Neural progenitor cell (in vitro differentiated cells): ENCODE results near the gene ZNF316. TPM values are rescaled to one million over a fixed set of nuclear protein-coding genes. Genes with fewer than 3 reads are reported as not detected.

Experiments used
- DNase-seq: peaks from one replicate; pipeline ENCODE4 v3.0.0-alpha.2; 2016; ENCODE audit warnings: low spot score
- H2AFZ ChIP-seq: fragments of 200-600 bp; sonication (generic); replicated peaks from 2 replicates; pipeline ENCODE4 v1.6.1; 2016; ENCODE audit warnings: antibody characterized with exemption
- H3F3A ChIP-seq: fragments of 200-600 bp; sonication (generic); 2 replicates; pipeline ENCODE4 v1.6.1; 2016; ENCODE audit warnings: antibody characterized with exemption, low read depth
- H3K27ac ChIP-seq: fragments of 200-600 bp; sonication (generic); 2 replicates; pipeline ENCODE4 v1.5.1; 2016; ENCODE audit warnings: mild to moderate bottlenecking
- H3K27me3 ChIP-seq: fragments of 200-600 bp; sonication (generic); 2 replicates; pipeline ENCODE4 v1.6.1; 2016; ENCODE audit warnings: mild to moderate bottlenecking, moderate library complexity
- H3K36me3 ChIP-seq: fragments of 200-600 bp; sonication (generic); 2 replicates; pipeline ENCODE4 v1.5.1; 2016
- H3K4me1 ChIP-seq: fragments of 200-600 bp; sonication (generic); 2 replicates; pipeline ENCODE4 v1.6.1; 2016; ENCODE audit warnings: mixed run types
- H3K4me2 ChIP-seq: fragments of 200-600 bp; sonication (generic); 2 replicates; pipeline ENCODE4 v1.6.1; 2016
- H3K4me3 ChIP-seq: fragments of 200-600 bp; sonication (generic); 2 replicates; pipeline ENCODE4 v1.5.1; 2016
- H3K79me2 ChIP-seq: fragments of 200-600 bp; sonication (generic); 2 replicates; pipeline ENCODE4 v1.6.1; 2016; ENCODE audit warnings: low read depth
- H3K9ac ChIP-seq: fragments of 200-600 bp; sonication (generic); 2 replicates; pipeline ENCODE4 v1.6.1; 2016
- H3K9me3 ChIP-seq: fragments of 200-600 bp; sonication (generic); 2 replicates; pipeline ENCODE4 v1.5.1; 2016; ENCODE audit warnings: low read depth
- H4K20me1 ChIP-seq: fragments of 200-600 bp; sonication (generic); 2 replicates; pipeline ENCODE4 v1.6.1; 2016; ENCODE audit warnings: low read depth
- H3K27ac Mint-ChIP-seq: 3 replicates; pipeline ENCODE4 v1.8.0; 2021; ENCODE audit warnings: mixed read lengths
- H3K27me3 Mint-ChIP-seq: 2 replicates; pipeline ENCODE4 v1.8.0; 2022; ENCODE audit warnings: low read depth, mild to moderate bottlenecking, inconsistent platforms, moderate library complexity, mixed read lengths; ENCODE audit not compliant: insufficient read depth
- H3K36me3 Mint-ChIP-seq: 3 replicates; pipeline ENCODE4 v1.8.0; 2021; ENCODE audit warnings: mixed read lengths
- H3K4me1 Mint-ChIP-seq: 3 replicates; pipeline ENCODE4 v1.8.0; 2021; ENCODE audit warnings: mixed read lengths
- H3K4me3 Mint-ChIP-seq: 3 replicates; pipeline ENCODE4 v1.8.0; 2021; ENCODE audit warnings: mild to moderate bottlenecking, moderate library complexity, mixed read lengths
- H3K9me3 Mint-ChIP-seq: 3 replicates; pipeline ENCODE4 v1.8.0; 2020; ENCODE audit warnings: mixed read lengths
- CTCF ChIP-seq: fragments of 200-600 bp; sonication (generic); IDR thresholded peaks from 2 replicates; pipeline ENCODE4 v1.5.1; 2017; ENCODE audit warnings: antibody characterized with exemption, mild to moderate bottlenecking
- EZH2 ChIP-seq: fragments of 200-600 bp; sonication (generic); IDR thresholded peaks from 2 replicates; pipeline ENCODE4 v1.6.1; 2017; ENCODE audit warnings: antibody characterized with exemption, mild to moderate bottlenecking, moderate library complexity
- EZH2phosphoT487 ChIP-seq: fragments of 200-600 bp; sonication (generic); IDR thresholded peaks from 2 replicates; pipeline ENCODE4 v1.6.1; 2017; ENCODE audit warnings: antibody characterized with exemption
- total RNA-seq: library from RNA; depleted of rRNA; stranded (reverse); fragments of >200 nt; gene quantifications from 2 replicates; pipeline ENCODE4 v1.2.3, GENCODE V29; 2015; ENCODE audit warnings: low replicate concordance

The ZNF316 gene
- total RNA-seq, 1 donor from 2014 or later = 2.2 TPM

- peaks cover 24% of the 10 kb centered on the region for H3K9me3 Mint-ChIP-seq
- H3K9me3 ChIP-seq = no peaks in the 10 kb centered on the region
- H3K4me1 Mint-ChIP-seq = peaks cover 7% of the 10 kb centered on the region
- H3K4me3 Mint-ChIP-seq = no peak overlapping the region
- TF ChIP-seq EZH2 (no peak), CTCF (no peak), EZH2phosphoT487 (no peak)
- no peak overlapping the region for H3K4me3 ChIP-seq
- DNase-seq = no peak
- H3K4me2 ChIP-seq = no peak overlapping the region
- H3K36me3 Mint-ChIP-seq = peaks cover 35% of the 10 kb centered on the region
- H3K27ac Mint-ChIP-seq = no peak overlapping the region
- peaks cover 10% of the 10 kb centered on the region for H3K4me1 ChIP-seq
- H3K9ac ChIP-seq = no peak overlapping the region
- no peak overlapping the region for H3K27ac ChIP-seq
- peaks cover 24% of the 10 kb centered on the region for H3K27me3 Mint-ChIP-seq
- no peak overlapping the region for H2AFZ ChIP-seq
- no peaks in the 10 kb centered on the region for H3K27me3 ChIP-seq
- H4K20me1 ChIP-seq = no peaks in the 10 kb centered on the region
- no peaks in the 10 kb centered on the region for H3K36me3 ChIP-seq
- H3K79me2 ChIP-seq = no peaks in the 10 kb centered on the region
- H3F3A ChIP-seq = peaks cover 10% of the 10 kb centered on the region
Observed at GRCh38 chr7:6654113-6654841, 17.2 kb downstream of the ZNF316 start.

GRCh38 chr7:6654842-6655610, 17.9 kb downstream of the ZNF316 start:
- H3K36me3 Mint-ChIP-seq = peaks cover 33% of the 10 kb centered on the region
- H3K9me3 Mint-ChIP-seq = peaks cover 26% of the 10 kb centered on the region
- no peak overlapping the region for H3K4me3 Mint-ChIP-seq
- H3K79me2 ChIP-seq = no peaks in the 10 kb centered on the region
- H3K4me2 ChIP-seq = no peak overlapping the region
- H3F3A ChIP-seq = peaks cover 10% of the 10 kb centered on the region
- no peaks in the 10 kb centered on the region for H4K20me1 ChIP-seq
- peaks cover 15% of the 10 kb centered on the region for H3K4me1 ChIP-seq
- peaks cover 12% of the 10 kb centered on the region for H3K4me1 Mint-ChIP-seq
- H3K4me3 ChIP-seq = no peak overlapping the region
- H2AFZ ChIP-seq = no peak overlapping the region
- peaks cover 24% of the 10 kb centered on the region for H3K27me3 Mint-ChIP-seq
- no peaks in the 10 kb centered on the region for H3K9me3 ChIP-seq
- no peak overlapping the region for H3K27ac Mint-ChIP-seq
- no peaks in the 10 kb centered on the region for H3K27me3 ChIP-seq
- TF ChIP-seq CTCF (no peak), EZH2 (no peak), EZH2phosphoT487 (no peak)
- no peaks in the 10 kb centered on the region for H3K36me3 ChIP-seq
- DNase-seq = no peak
- no peak overlapping the region for H3K27ac ChIP-seq
- H3K9ac ChIP-seq = no peak overlapping the region

- no peak for DNase-seq
- no peaks in the 10 kb centered on the region for H3K36me3 ChIP-seq
- H3K27ac ChIP-seq = no peak overlapping the region
- H3K9ac ChIP-seq = no peak overlapping the region
- peaks cover 12% of the 10 kb centered on the region for H3K4me1 Mint-ChIP-seq
- H3K4me3 ChIP-seq = no peak overlapping the region
- TF ChIP-seq EZH2phosphoT487 (no peak), EZH2 (no peak), CTCF (no peak)
- peaks cover 21% of the 10 kb centered on the region for H3K27me3 Mint-ChIP-seq
- no peak overlapping the region for H3K4me2 ChIP-seq
- peaks cover 10% of the 10 kb centered on the region for H3F3A ChIP-seq
- H3K4me1 ChIP-seq = peaks cover 15% of the 10 kb centered on the region
- no peak overlapping the region for H3K4me3 Mint-ChIP-seq
- H3K27me3 ChIP-seq = no peaks in the 10 kb centered on the region
- H3K27ac Mint-ChIP-seq = no peak overlapping the region
- H3K36me3 Mint-ChIP-seq = peaks cover 25% of the 10 kb centered on the region
- H3K9me3 Mint-ChIP-seq = peaks cover 18% of the 10 kb centered on the region
- H3K9me3 ChIP-seq = no peaks in the 10 kb centered on the region
- H4K20me1 ChIP-seq = no peaks in the 10 kb centered on the region
- H3K79me2 ChIP-seq = no peaks in the 10 kb centered on the region
- H2AFZ ChIP-seq = no peak overlapping the region
Observed at GRCh38 chr7:6655636-6656385, 18.7 kb downstream of the ZNF316 start.
